ENCODE results near the gene METTL24.
"Not testable (repeated sequence)": the region's sequence is repeated elsewhere in the genome, so short reads cannot be mapped to it uniquely, and the experiment has no call there.

METTL24 gene

GRCh38 chr6:110250058-110250457, 108.1 kb downstream of the METTL24 start:
- DNase-seq = no peak

- DNase-seq = no peak
Measured at GRCh38 chr6:110246900-110247546, 111.1 kb downstream of the METTL24 start.

- DNase-seq = no peak
Measured at GRCh38 chr6:110246378-110246777, 111.8 kb downstream of the METTL24 start.

- DNase-seq = not testable (repeated sequence)
Measured at GRCh38 chr6:110244621-110245020, 113.5 kb downstream of the METTL24 start.

GRCh38 chr6:110239526-110240274, 118.4 kb downstream of the METTL24 start:
- DNase-seq = no peak

- not testable (repeated sequence) for DNase-seq
Measured at GRCh38 chr6:110236007-110236406, 122.1 kb downstream of the METTL24 start.

- DNase-seq = no peak
Measured at GRCh38 chr6:110233770-110234374, 124.3 kb downstream of the METTL24 start.

- DNase-seq = no peak
Measured at GRCh38 chr6:110232450-110232849, 125.7 kb downstream of the METTL24 start.

- no peak for DNase-seq
Measured at GRCh38 chr6:110226261-110226660, 131.9 kb downstream of the METTL24 start.

- no peak for DNase-seq
Measured at GRCh38 chr6:110221738-110222137, 136.4 kb downstream of the METTL24 start.

GRCh38 chr6:110217266-110217665, 140.9 kb downstream of the METTL24 start:
- no peak for DNase-seq

- no peak for DNase-seq
Measured at GRCh38 chr6:110216140-110216539, 142.0 kb downstream of the METTL24 start.

- DNase-seq = no peak
Measured at GRCh38 chr6:110214338-110214737, 143.8 kb downstream of the METTL24 start.

- DNase-seq = no peak
Measured at GRCh38 chr6:110211753-110212152, 146.4 kb downstream of the METTL24 start.

- DNase-seq = no peak
Measured at GRCh38 chr6:110207652-110208051, 150.5 kb downstream of the METTL24 start.

- DNase-seq = no peak
Measured at GRCh38 chr6:110201151-110201884, 156.8 kb downstream of the METTL24 start.

GRCh38 chr6:110198561-110198960, 159.6 kb downstream of the METTL24 start:
- DNase-seq = no peak

GRCh38 chr6:110196874-110197273, 161.3 kb downstream of the METTL24 start:
- no peak for DNase-seq

- DNase-seq = no peak
Measured at GRCh38 chr6:110195639-110196038, 162.5 kb downstream of the METTL24 start.
